ENCODE results near the gene HRAS. TPM values are rescaled to one million over a fixed set of nuclear protein-coding genes. Genes with fewer than 3 reads are reported as not detected.

Gene HRAS
- total RNA-seq, 4 donors from 2014 or later: 56.7 to 106 (median 85.2) TPM

- Histone ChIP-seq H3K27ac (no peak overlapping the region), H3K9me3 (no peaks in the 10 kb centered on the region), H3K4me3 (no peak overlapping the region), H3K36me3 (peaks cover 60 to 97% (median 76%) of the 10 kb centered on the region in 3 donors), H3K4me1 (peaks cover 0 to 8% (median under 1%) of the 10 kb centered on the region in 3 donors), H3K27me3 (no peaks in the 10 kb centered on the region)
- no peak for TF ChIP-seq POLR2A (IDR thresholded peaks at IDR 0.05)
- TF ChIP-seq CTCF (IDR thresholded peaks at IDR 0.05): no peak
- DNase-seq: no peak
- intact Hi-C loops (cut with DNase I): loop anchor here (5.0 kb wide), 1 partner anchor 35 kb away; no protein-coding TSS in a partner anchor
- 92 to 93% methylated on average over 34 of the region's 34 CpGs for WGBS, 2 donors
These were observed 38.4 kb downstream of the HRAS start for GRCh38 chr11:496834-497564.

- DNase-seq: no peak
- intact Hi-C loops (cut with DNase I): loop anchor here (5.0 kb wide), 1 partner anchor 33 kb away; no protein-coding TSS in a partner anchor
- TF ChIP-seq POLR2A (IDR thresholded peaks at IDR 0.05): no peak
- no peak for TF ChIP-seq CTCF (IDR thresholded peaks at IDR 0.05)
- H3K4me3 ChIP-seq: no peak overlapping the region
- no peaks in the 10 kb centered on the region for H3K27me3 ChIP-seq
- no peaks in the 10 kb centered on the region for H3K9me3 ChIP-seq
- 75 to 100% methylated on average over 3 to 5 of the region's 10 CpGs for WGBS, 2 donors
- H3K36me3 ChIP-seq: peaks cover 50 to 92% (median 65%) of the 10 kb centered on the region in 3 donors
- H3K27ac ChIP-seq: no peak overlapping the region
- no peaks in the 10 kb centered on the region for H3K4me1 ChIP-seq
These were observed 39.8 kb downstream of the HRAS start for GRCh38 chr11:495537-495931.

GRCh38 chr11:494761-495536 lies 40.4 kb downstream of the HRAS start:
- no peaks in the 10 kb centered on the region for H3K27me3 ChIP-seq
- TF ChIP-seq CTCF (IDR thresholded peaks at IDR 0.05): no peak
- TF ChIP-seq POLR2A (IDR thresholded peaks at IDR 0.05): no peak
- H3K27ac ChIP-seq: no peak overlapping the region
- peaks cover 44 to 92% (median 64%) of the 10 kb centered on the region in 3 donors for H3K36me3 ChIP-seq
- intact Hi-C loops (cut with DNase I): loop anchor here (5.0 kb wide), 1 partner anchor 33 kb away; no protein-coding TSS in a partner anchor
- H3K9me3 ChIP-seq: no peaks in the 10 kb centered on the region
- no peak for DNase-seq
- no peaks in the 10 kb centered on the region for H3K4me1 ChIP-seq
- no peak overlapping the region for H3K4me3 ChIP-seq
- 76 to 80% methylated on average over 3 to 6 of the region's 37 CpGs for WGBS, 2 donors

GRCh38 chr11:492427-493226 lies 42.7 kb downstream of the HRAS start:
- Histone ChIP-seq H3K27me3 (no peaks in the 10 kb centered on the region), H3K4me1 (no peaks in the 10 kb centered on the region), H3K9me3 (no peaks in the 10 kb centered on the region), H3K27ac (no peak overlapping the region), H3K4me3 (no peak overlapping the region), H3K36me3 (peaks cover 21 to 92% (median 41%) of the 10 kb centered on the region in 3 donors)
- no peak for TF ChIP-seq CTCF (IDR thresholded peaks at IDR 0.05)
- TF ChIP-seq POLR2A (IDR thresholded peaks at IDR 0.05): no peak
- intact Hi-C loops (cut with DNase I): no loop called here
- DNase-seq: no peak
- 83 to 84% methylated on average over 16 to 18 of the region's 32 CpGs for WGBS, 2 donors

All from esophagus squamous epithelium (tissue), 5 donors.